Neutrophil (primary cell): ENCODE data around the gene FTCDNL1.

ENCODE experiments used
- H3K27ac ChIP-seq: fragments of 200-600 bp; sonication (generic); 2 replicates; pipeline ENCODE4 v1.5.1; 2016; ENCODE audit warnings: mild to moderate bottlenecking, moderate library complexity
- H3K27me3 ChIP-seq: fragments of 200-600 bp; sonication (generic); 2 replicates; pipeline ENCODE4 v1.6.0; 2016; ENCODE audit warnings: mild to moderate bottlenecking
- H3K36me3 ChIP-seq: fragments of 200-600 bp; sonication (generic); 2 replicates; pipeline ENCODE4 v1.5.1; 2017
- H3K4me1 ChIP-seq, 2 experiments: fragments of 200-600 bp in 1 of 2; sonication (generic) in 1 of 2; 1 replicate in 1 of 2; 2 replicates in 1 of 2; pipeline versions ENCODE4 v1.5.1 to v1.6.1; 2013 to 2016; ENCODE audit warnings: low read depth in 1 of 2, low read length in 1 of 2, mild to moderate bottlenecking in 1 of 2, moderate library complexity in 1 of 2; ENCODE audit not compliant: control insufficient read depth in 1 of 2, insufficient read depth in 1 of 2
- H3K4me3 ChIP-seq, 2 experiments: fragments of 200-600 bp in 1 of 2; sonication (generic) in 1 of 2; 1 replicate in 1 of 2; 2 replicates in 1 of 2; pipeline ENCODE4 v1.5.1; 2013 to 2016; ENCODE audit warnings: low read depth in 1 of 2, low read length in 1 of 2, mild to moderate bottlenecking in 1 of 2, moderate library complexity in 1 of 2
- H3K9me3 ChIP-seq: fragments of 200-600 bp; sonication (generic); 2 replicates; pipeline ENCODE4 v1.5.1; 2016
- CTCF ChIP-seq: fragments of 200-600 bp; sonication (generic); IDR thresholded peaks from 2 replicates; pipeline ENCODE4 v1.5.1; 2016; ENCODE audit warnings: antibody characterized with exemption

FTCDNL1 gene

DNA sequence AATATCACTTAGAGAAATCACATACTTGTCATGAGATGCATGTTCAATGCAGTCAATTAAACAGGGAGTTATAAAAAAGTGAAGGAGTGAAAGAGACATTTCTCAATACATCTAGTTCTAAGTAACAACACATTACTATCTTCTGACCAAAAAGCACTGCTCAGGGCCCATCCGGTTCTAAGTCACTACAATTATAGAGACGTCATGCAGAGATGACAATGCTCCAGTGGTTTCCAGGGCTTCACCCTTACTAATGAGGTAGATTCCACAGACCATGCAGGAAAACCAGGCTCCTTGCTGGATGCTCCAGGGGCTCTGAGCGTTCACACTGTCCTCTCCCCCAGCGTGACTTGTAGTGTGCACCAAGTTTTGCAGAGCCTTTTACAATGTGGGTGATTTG, 88.0 kb downstream of the FTCDNL1 start:
- no peaks in the 10 kb centered on the region for H3K27me3 ChIP-seq
- H3K36me3 ChIP-seq: no peaks in the 10 kb centered on the region
- no peak overlapping the region for H3K27ac ChIP-seq
- H3K9me3 ChIP-seq: no peaks in the 10 kb centered on the region
- H3K4me3 ChIP-seq: no peak overlapping the region
- H3K4me1 ChIP-seq: no peaks in the 10 kb centered on the region
- no peak for TF ChIP-seq CTCF

DNA sequence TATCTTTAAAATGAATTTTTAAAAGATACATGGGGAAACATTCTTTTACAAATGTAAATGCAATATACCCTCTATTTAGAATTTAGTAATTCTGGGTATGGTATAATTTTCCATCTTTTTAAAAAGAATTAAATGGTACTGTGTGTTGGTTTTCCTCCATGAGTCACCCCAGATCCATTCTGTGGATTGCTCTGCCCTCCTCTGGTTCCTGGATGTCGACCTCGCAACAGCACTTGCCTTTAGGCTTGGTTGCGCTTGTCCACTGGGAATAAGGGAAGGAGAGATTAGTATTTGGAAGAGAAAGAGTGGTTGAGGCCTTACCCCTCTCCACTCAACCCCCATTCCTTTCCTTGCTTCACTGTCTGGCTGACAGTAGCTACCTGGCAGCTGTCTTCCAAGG, 90.4 kb downstream of the FTCDNL1 start:
- no peaks in the 10 kb centered on the region for H3K9me3 ChIP-seq
- no peaks in the 10 kb centered on the region for H3K36me3 ChIP-seq
- H3K4me3 ChIP-seq: no peak overlapping the region
- H3K27ac ChIP-seq: no peak overlapping the region
- no peaks in the 10 kb centered on the region for H3K27me3 ChIP-seq
- H3K4me1 ChIP-seq: no peaks in the 10 kb centered on the region
- no peak for TF ChIP-seq CTCF

GRCh38 chr2:199757233-199757870, 93.6 kb downstream of the FTCDNL1 start:
- H3K4me3 ChIP-seq: no peak overlapping the region
- no peaks in the 10 kb centered on the region for H3K9me3 ChIP-seq
- no peak for TF ChIP-seq CTCF
- H3K27ac ChIP-seq: no peak overlapping the region
- H3K4me1 ChIP-seq: no peaks in the 10 kb centered on the region
- H3K36me3 ChIP-seq: no peaks in the 10 kb centered on the region
- no peaks in the 10 kb centered on the region for H3K27me3 ChIP-seq

DNA sequence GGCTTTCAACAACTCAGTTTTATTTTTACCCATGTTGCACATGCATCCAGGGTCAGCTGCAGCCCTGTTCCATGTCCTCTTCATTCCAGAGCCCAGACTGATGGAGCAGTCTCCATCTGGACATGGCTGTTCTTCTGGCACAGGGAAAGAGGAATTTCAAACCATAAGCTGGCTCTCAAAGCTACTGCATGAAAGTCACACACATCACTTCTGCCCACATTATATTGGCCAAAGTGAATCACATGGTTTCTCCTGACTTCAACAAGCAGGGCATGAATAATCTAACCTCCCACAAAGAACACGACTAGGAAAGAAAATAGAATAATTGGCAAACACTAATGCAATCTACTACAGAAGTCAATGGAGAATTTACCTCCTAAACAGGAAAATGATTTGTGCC, 94.2 kb downstream of the FTCDNL1 start:
- Histone ChIP-seq H3K27ac (no peak overlapping the region), H3K27me3 (no peaks in the 10 kb centered on the region), H3K4me1 (no peaks in the 10 kb centered on the region), H3K36me3 (no peaks in the 10 kb centered on the region), H3K4me3 (no peak overlapping the region), H3K9me3 (no peaks in the 10 kb centered on the region)
- no peak for TF ChIP-seq CTCF

- H3K27me3 ChIP-seq: no peaks in the 10 kb centered on the region
- H3K4me1 ChIP-seq: no peaks in the 10 kb centered on the region
- no peak overlapping the region for H3K4me3 ChIP-seq
- H3K27ac ChIP-seq: no peak overlapping the region
- no peaks in the 10 kb centered on the region for H3K36me3 ChIP-seq
- TF ChIP-seq CTCF: no peak
- no peaks in the 10 kb centered on the region for H3K9me3 ChIP-seq
These were observed 94.8 kb downstream of the FTCDNL1 start for GRCh38 chr2:199756211-199756610.

DNA sequence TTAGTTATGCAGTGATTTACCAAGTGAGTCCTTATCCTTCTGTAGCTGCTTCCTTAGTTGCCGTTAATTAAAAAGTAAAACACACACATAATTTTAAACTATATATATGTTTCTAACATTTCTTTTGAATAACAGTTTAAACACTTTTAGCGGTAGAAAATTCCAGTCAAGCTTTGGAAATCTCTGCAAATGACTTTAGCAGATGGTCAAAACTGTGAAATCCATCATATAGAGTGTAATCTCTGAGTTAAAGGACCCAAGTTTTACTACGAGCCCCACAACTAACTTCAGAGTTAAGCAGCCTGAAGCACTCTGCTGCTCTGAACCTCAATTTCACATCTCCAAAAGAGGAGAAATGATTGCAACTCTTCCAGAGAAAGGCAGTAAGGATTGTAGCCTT, 96.2 kb downstream of the FTCDNL1 start:
- Histone ChIP-seq H3K4me1 (no peaks in the 10 kb centered on the region), H3K36me3 (no peaks in the 10 kb centered on the region), H3K4me3 (no peak overlapping the region), H3K9me3 (no peaks in the 10 kb centered on the region), H3K27me3 (no peaks in the 10 kb centered on the region), H3K27ac (no peak overlapping the region)
- TF ChIP-seq CTCF: no peak
